GM10847 (cell line): Measurements from ENCODE around the gene CD38.

Experiments
- POLR2A ChIP-seq: IDR thresholded peaks from 2 replicates; pipeline ENCODE4 v1.6.1; 2011; ENCODE audit not compliant: insufficient read length; ENCODE audit errors: extremely low read depth

The CD38 gene

GRCh38 chr4:15779809-15780208 lies 1.7 kb downstream of the CD38 start:
- no peak for TF ChIP-seq POLR2A

- TF ChIP-seq POLR2A: no peak
Measured at GRCh38 chr4:15781427-15782095, 3.4 kb downstream of the CD38 start.

GRCh38 chr4:15783676-15784075 lies 5.5 kb downstream of the CD38 start:
- TF ChIP-seq POLR2A: no peak

GRCh38 chr4:15784959-15785634 lies 7.0 kb downstream of the CD38 start:
- no peak for TF ChIP-seq POLR2A

- TF ChIP-seq POLR2A: no peak
Measured at GRCh38 chr4:15786743-15787142, 8.6 kb downstream of the CD38 start.

- no peak for TF ChIP-seq POLR2A
Measured at GRCh38 chr4:15792974-15793373, 14.8 kb downstream of the CD38 start.

GRCh38 chr4:15793506-15794363 lies 15.6 kb downstream of the CD38 start:
- no peak for TF ChIP-seq POLR2A

- no peak for TF ChIP-seq POLR2A
Measured at GRCh38 chr4:15794426-15794825, 16.3 kb downstream of the CD38 start.

GRCh38 chr4:15794905-15795304 lies 16.8 kb downstream of the CD38 start:
- TF ChIP-seq POLR2A: no peak

GRCh38 chr4:15797320-15797719 lies 19.2 kb downstream of the CD38 start:
- no peak for TF ChIP-seq POLR2A

- TF ChIP-seq POLR2A: no peak
Measured at GRCh38 chr4:15799141-15799540, 21.0 kb downstream of the CD38 start.

- TF ChIP-seq POLR2A: no peak
Measured at GRCh38 chr4:15799701-15800100, 21.6 kb downstream of the CD38 start.

- no peak for TF ChIP-seq POLR2A
Measured at GRCh38 chr4:15805583-15806517, 27.7 kb downstream of the CD38 start.

GRCh38 chr4:15809058-15809457 lies 30.9 kb downstream of the CD38 start:
- no peak for TF ChIP-seq POLR2A

GRCh38 chr4:15809466-15809865 lies 31.3 kb downstream of the CD38 start:
- TF ChIP-seq POLR2A: no peak
